Ishikawa (cell line): ENCODE results near the gene TIMM8A.

Experiments used
- TF ChIP-seq, protein P1 (sequence below): IDR thresholded peaks from 2 replicates; pipeline ENCODE4 v1.6.1; 2012; ENCODE audit warnings: low read depth, mild to moderate bottlenecking
- TF ChIP-seq, protein P2 (sequence below): IDR thresholded peaks from 2 replicates; pipeline ENCODE4 v1.6.1; 2012

DNA sequence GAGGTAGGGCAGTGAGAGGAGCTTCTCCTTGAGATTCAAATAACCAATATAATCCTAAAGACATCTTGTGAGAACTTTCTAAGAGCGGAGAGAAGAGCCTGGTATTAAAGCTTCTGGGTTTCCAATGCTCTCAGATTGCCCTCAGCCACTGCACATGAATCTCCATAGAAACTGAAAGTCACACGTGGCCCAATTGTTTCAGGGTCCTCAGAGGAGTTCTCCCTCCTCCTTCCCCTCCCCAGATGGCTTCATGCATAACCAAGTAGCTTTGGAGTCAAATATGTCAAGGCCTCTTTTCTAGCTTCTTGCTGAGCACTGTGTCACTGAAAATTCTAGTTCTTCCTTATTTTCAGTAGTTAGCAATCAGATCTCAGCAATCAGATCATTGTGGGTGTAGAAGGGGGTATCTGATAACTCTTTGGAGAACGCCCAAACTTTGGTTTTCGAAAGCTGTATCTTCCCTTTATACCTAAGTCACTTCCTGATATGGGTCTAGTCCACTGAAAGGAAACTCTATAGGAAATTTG lies 35.2 kb upstream of the TIMM8A start:
- TF ChIP-seq, protein P1, sequence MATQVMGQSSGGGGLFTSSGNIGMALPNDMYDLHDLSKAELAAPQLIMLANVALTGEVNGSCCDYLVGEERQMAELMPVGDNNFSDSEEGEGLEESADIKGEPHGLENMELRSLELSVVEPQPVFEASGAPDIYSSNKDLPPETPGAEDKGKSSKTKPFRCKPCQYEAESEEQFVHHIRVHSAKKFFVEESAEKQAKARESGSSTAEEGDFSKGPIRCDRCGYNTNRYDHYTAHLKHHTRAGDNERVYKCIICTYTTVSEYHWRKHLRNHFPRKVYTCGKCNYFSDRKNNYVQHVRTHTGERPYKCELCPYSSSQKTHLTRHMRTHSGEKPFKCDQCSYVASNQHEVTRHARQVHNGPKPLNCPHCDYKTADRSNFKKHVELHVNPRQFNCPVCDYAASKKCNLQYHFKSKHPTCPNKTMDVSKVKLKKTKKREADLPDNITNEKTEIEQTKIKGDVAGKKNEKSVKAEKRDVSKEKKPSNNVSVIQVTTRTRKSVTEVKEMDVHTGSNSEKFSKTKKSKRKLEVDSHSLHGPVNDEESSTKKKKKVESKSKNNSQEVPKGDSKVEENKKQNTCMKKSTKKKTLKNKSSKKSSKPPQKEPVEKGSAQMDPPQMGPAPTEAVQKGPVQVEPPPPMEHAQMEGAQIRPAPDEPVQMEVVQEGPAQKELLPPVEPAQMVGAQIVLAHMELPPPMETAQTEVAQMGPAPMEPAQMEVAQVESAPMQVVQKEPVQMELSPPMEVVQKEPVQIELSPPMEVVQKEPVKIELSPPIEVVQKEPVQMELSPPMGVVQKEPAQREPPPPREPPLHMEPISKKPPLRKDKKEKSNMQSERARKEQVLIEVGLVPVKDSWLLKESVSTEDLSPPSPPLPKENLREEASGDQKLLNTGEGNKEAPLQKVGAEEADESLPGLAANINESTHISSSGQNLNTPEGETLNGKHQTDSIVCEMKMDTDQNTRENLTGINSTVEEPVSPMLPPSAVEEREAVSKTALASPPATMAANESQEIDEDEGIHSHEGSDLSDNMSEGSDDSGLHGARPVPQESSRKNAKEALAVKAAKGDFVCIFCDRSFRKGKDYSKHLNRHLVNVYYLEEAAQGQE: no peak
- TF ChIP-seq, protein P2, sequence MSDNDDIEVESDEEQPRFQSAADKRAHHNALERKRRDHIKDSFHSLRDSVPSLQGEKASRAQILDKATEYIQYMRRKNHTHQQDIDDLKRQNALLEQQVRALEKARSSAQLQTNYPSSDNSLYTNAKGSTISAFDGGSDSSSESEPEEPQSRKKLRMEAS: no peak
